Measurements from ENCODE around the gene DZIP3. TPM values are rescaled to one million over a fixed set of nuclear protein-coding genes. Genes with fewer than 3 reads are reported as not detected.
A peak's percentile ranks its signal among the peaks of the same experiment; 100 is the strongest.
"Not testable (repeated sequence)": the region's sequence is repeated elsewhere in the genome, so short reads cannot be mapped to it uniquely, and the experiment has no call there.

Gene DZIP3
- total RNA-seq, 1 donor from 2014 or later: 27.2 TPM

DNA sequence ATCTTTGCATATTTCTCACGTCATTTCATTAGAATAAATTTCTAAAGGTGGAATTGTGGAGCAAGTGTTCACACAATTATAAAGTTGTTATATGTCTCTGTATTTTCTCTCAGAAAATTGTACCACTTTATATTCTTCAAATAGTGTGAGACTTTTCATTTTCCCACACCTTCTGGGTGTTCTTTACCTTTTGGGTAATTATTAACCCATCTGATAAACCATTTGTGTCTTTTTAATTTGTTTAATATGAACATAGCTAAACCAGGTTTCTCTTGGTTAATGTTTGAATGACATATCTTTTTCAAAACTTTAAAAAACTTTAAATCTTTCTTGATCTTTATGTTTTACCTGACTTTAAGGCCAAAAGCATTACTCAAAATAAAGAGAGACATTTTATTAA is 40.5 kb downstream of the DZIP3 start:
- Mint-ChIP-seq H3K27ac (no peak overlapping the region), H3K4me3 (no peak overlapping the region), H3K4me1 (peaks cover 6% of the 10 kb centered on the region)

DNA sequence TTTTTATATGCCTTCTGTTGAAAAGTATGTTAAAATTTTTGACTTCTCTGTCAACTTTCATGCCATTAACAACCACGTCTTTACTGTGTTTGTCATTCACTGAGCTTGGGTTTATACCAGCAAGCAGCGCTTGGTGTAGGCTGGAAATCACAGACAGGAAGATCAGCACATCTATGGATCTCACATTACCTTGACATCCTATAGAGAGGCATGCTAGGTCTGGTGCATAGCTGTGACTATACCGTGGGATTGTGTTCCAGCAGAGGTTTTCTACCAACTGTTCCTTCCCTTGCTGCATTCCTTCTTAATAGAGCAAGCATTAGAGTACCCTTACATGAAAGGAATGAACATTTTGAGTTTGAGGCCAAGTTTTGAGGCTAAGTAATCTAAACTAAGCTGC is 53.0 kb downstream of the DZIP3 start:
- peaks cover 26% of the 10 kb centered on the region for H3K36me3 Mint-ChIP-seq
- TF ChIP-seq, protein P1, sequence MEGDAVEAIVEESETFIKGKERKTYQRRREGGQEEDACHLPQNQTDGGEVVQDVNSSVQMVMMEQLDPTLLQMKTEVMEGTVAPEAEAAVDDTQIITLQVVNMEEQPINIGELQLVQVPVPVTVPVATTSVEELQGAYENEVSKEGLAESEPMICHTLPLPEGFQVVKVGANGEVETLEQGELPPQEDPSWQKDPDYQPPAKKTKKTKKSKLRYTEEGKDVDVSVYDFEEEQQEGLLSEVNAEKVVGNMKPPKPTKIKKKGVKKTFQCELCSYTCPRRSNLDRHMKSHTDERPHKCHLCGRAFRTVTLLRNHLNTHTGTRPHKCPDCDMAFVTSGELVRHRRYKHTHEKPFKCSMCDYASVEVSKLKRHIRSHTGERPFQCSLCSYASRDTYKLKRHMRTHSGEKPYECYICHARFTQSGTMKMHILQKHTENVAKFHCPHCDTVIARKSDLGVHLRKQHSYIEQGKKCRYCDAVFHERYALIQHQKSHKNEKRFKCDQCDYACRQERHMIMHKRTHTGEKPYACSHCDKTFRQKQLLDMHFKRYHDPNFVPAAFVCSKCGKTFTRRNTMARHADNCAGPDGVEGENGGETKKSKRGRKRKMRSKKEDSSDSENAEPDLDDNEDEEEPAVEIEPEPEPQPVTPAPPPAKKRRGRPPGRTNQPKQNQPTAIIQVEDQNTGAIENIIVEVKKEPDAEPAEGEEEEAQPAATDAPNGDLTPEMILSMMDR (IDR thresholded peaks at IDR 0.05; ENCODE audit: unreplicated experiment): no peak
- no peaks in the 10 kb centered on the region for H3K27me3 Mint-ChIP-seq (ENCODE audit: low read depth)
- DNase-seq (ENCODE audit: low spot score in 2 of 2, unreplicated experiment in 2 of 2): no peak
- H3K27ac Mint-ChIP-seq: no peak overlapping the region
- H3K4me3 Mint-ChIP-seq: no peak overlapping the region
- H3K9me3 Mint-ChIP-seq: peaks cover 4% of the 10 kb centered on the region
- H3K4me1 Mint-ChIP-seq: no peaks in the 10 kb centered on the region

More for the DNA sequence above, 40.5 kb downstream of the DZIP3 start:
- Mint-ChIP-seq H3K36me3 (peaks cover 16% of the 10 kb centered on the region), H3K27me3 (ENCODE audit: low read depth) (no peaks in the 10 kb centered on the region), H3K9me3 (no peaks in the 10 kb centered on the region)
- TF ChIP-seq, protein P1 (IDR thresholded peaks at IDR 0.05; ENCODE audit: unreplicated experiment): no peak
- DNase-seq (ENCODE audit: low spot score in 2 of 2, unreplicated experiment in 2 of 2): no peak

DNA sequence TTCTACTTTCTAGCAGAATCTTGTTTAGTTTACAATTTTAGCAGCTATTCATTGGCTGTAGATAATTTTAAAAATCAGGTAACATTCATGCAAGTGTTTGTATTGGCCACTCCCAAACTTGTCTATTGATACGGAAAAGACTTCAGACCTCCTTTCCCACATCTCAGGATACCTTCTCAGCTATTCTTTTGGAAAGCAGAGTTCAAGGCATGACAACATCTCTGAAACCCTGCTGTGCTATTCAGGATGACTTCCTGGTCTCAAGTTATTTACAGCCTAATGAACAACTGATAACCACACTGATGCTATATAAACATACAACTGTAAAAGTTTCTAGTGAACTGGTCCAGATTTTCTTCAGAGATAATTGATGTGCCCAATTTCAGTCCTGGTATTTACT is 55.8 kb downstream of the DZIP3 start:
- no peak for DNase-seq (ENCODE audit: low spot score in 2 of 2, unreplicated experiment in 2 of 2)
- Mint-ChIP-seq H3K4me1 (no peaks in the 10 kb centered on the region), H3K9me3 (no peaks in the 10 kb centered on the region), H3K36me3 (peaks cover 24% of the 10 kb centered on the region), H3K4me3 (no peak overlapping the region), H3K27me3 (ENCODE audit: low read depth) (no peaks in the 10 kb centered on the region), H3K27ac (no peak overlapping the region)
- TF ChIP-seq, protein P1 (IDR thresholded peaks at IDR 0.05; ENCODE audit: unreplicated experiment): no peak

DNA sequence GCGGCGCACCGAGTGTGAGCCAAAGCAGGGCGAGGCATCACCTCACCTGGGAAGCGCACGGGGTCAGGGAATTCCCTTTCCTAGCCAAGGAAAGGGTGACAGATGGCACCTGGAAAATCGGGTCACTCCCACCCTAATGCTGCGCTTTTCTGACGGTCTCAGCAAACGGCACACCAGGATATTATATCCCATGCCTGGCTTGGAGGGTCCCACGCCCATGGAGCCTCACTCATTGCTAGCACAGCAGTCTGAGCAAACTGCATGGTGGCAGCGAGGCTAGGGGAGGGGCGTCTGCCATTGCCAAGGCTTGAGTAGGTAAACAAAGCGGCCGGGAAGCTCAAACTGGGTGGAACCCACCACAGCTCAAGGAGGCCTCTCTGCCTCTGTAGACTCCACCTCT is 66.1 kb downstream of the DZIP3 start:
- not testable (repeated sequence) for H3K4me3 Mint-ChIP-seq; DNase-seq (ENCODE audit: low spot score in 2 of 2, unreplicated experiment in 2 of 2); H3K4me1 Mint-ChIP-seq; H3K27me3 Mint-ChIP-seq (ENCODE audit: low read depth); H3K27ac Mint-ChIP-seq
- Mint-ChIP-seq H3K9me3 (peaks cover 25% of the 10 kb centered on the region), H3K36me3 (peaks cover 36% of the 10 kb centered on the region)

DNA sequence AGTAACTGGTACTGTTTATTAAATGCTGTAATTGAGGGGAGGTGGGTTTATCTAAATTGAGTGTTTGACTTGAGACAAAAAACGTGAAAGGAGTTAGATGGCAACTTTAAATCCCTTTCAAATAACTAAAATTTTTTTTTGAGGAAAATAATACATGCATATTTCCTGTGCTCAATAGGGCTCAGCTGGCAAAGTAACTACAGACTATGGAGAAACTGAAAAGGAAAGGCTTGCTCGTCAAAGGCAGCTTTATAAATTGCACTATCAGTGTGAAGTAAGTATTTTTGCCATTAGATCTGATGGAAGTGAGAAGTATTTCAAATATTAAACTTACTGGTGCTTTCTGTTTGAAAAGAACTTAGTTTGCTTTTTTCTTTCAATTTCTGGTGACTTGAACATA is 72.2 kb downstream of the DZIP3 start:
- H3K27ac Mint-ChIP-seq: no peak overlapping the region

DNA sequence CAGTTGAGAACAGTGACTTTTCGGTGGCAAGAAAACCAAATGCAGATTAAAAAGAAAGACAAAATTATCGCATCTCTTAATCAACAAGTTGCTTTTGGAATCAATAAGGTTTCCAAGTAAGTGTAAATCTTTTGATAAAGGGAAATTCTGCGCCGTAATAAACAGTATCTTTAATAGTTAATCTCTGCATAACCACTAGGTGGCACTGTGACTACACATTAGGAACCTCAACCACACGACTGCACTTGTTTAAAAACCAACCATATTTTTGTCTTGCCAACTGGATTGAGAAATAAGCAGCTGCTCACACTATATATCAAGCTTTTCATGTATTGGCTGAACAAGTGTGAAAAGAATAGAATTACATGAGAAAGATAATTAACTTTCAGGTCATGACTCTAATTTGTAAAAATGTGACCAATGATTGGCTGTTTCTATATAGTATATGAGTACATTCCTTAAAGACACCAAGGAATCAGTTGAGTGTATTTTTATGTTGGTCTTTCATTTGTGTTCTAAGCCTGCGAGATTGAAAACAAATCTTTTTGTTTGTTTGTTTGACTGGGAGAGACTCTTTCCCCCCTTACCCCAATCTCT is 72.7 kb downstream of the DZIP3 start:
- TF ChIP-seq, protein P1 (IDR thresholded peaks at IDR 0.05; ENCODE audit: unreplicated experiment): peak; percentile 93
- no peak for DNase-seq (ENCODE audit: low spot score in 2 of 2, unreplicated experiment in 2 of 2)
- no peaks in the 10 kb centered on the region for H3K27me3 Mint-ChIP-seq (ENCODE audit: low read depth)
- no peaks in the 10 kb centered on the region for H3K4me1 Mint-ChIP-seq
- H3K9me3 Mint-ChIP-seq: peaks cover 9% of the 10 kb centered on the region
- peaks cover 15% of the 10 kb centered on the region for H3K36me3 Mint-ChIP-seq
- no peak overlapping the region for H3K27ac Mint-ChIP-seq
- H3K4me3 Mint-ChIP-seq: no peak overlapping the region

More for the DNA sequence above, 72.2 kb downstream of the DZIP3 start:
- TF ChIP-seq, protein P1 (IDR thresholded peaks at IDR 0.05; ENCODE audit: unreplicated experiment): no peak
- H3K4me3 Mint-ChIP-seq: no peak overlapping the region
- no peaks in the 10 kb centered on the region for H3K27me3 Mint-ChIP-seq (ENCODE audit: low read depth)
- peaks cover 18% of the 10 kb centered on the region for H3K36me3 Mint-ChIP-seq
- no peak for DNase-seq (ENCODE audit: low spot score in 2 of 2, unreplicated experiment in 2 of 2)
- no peaks in the 10 kb centered on the region for H3K4me1 Mint-ChIP-seq
- H3K9me3 Mint-ChIP-seq: peaks cover 12% of the 10 kb centered on the region

Measured in mesothelial cell of epicardium (in vitro differentiated cells).